GM19099 (cell line): Measurements from ENCODE around the gene GPR25.

Experiments used
- POLR2A ChIP-seq: IDR thresholded peaks from 3 replicates; pipeline ENCODE4 v1.6.1; 2011; ENCODE audit warnings: low read depth; ENCODE audit not compliant: insufficient read length; ENCODE audit errors: extremely low read depth

GPR25 gene

GRCh38 chr1:200872446-200873115, at the start of gene GPR25:
Gene GPR25, plus strand, starts transcription at chr1:200872981. Its CDS starts 57 bp downstream, at chr1:200873038.
- no peak for TF ChIP-seq POLR2A

GRCh38 chr1:200831091-200831490, 41.7 kb upstream of the GPR25 start:
- no peak for TF ChIP-seq POLR2A

GRCh38 chr1:200834383-200834782, 38.4 kb upstream of the GPR25 start:
- TF ChIP-seq POLR2A = no peak

- no peak for TF ChIP-seq POLR2A
Measured at GRCh38 chr1:200836213-200836612, 36.6 kb upstream of the GPR25 start.

- TF ChIP-seq POLR2A = no peak
Measured at GRCh38 chr1:200837931-200838571, 34.7 kb upstream of the GPR25 start.

- no peak for TF ChIP-seq POLR2A
Measured at GRCh38 chr1:200838676-200839445, 33.9 kb upstream of the GPR25 start.

- no peak for TF ChIP-seq POLR2A
Measured at GRCh38 chr1:200845360-200845759, 27.4 kb upstream of the GPR25 start.

- no peak for TF ChIP-seq POLR2A
Measured at GRCh38 chr1:200846398-200846797, 26.4 kb upstream of the GPR25 start.

- TF ChIP-seq POLR2A = no peak
Measured at GRCh38 chr1:200849430-200849829, 23.4 kb upstream of the GPR25 start.

GRCh38 chr1:200850554-200850953, 22.2 kb upstream of the GPR25 start:
- no peak for TF ChIP-seq POLR2A

- TF ChIP-seq POLR2A = no peak
Measured at GRCh38 chr1:200856716-200857357, 15.9 kb upstream of the GPR25 start.

GRCh38 chr1:200857804-200858203, 15.0 kb upstream of the GPR25 start:
- no peak for TF ChIP-seq POLR2A

- no peak for TF ChIP-seq POLR2A
Measured at GRCh38 chr1:200861937-200862647, 10.7 kb upstream of the GPR25 start.

- no peak for TF ChIP-seq POLR2A
Measured at GRCh38 chr1:200862713-200863415, 9.9 kb upstream of the GPR25 start.

- no peak for TF ChIP-seq POLR2A
Measured at GRCh38 chr1:200866116-200866515, 6.7 kb upstream of the GPR25 start.

GRCh38 chr1:200866521-200866920, 6.3 kb upstream of the GPR25 start:
- no peak for TF ChIP-seq POLR2A
